Transverse colon (tissue), 4 donors: Measurements from ENCODE around the gene AGRN. TPM values are rescaled to one million over a fixed set of nuclear protein-coding genes. Genes with fewer than 3 reads are reported as not detected.
"Not testable (repeated sequence)": the region's sequence is repeated elsewhere in the genome, so short reads cannot be mapped to it uniquely, and the experiment has no call there.

Source experiments
- DNase-seq: peaks from one replicate; pipeline ENCODE4 v3.0.0-alpha.2; 2019
- H3K27ac ChIP-seq, 4 donors: fragments of 200-600 bp; sonication (generic); 2 replicates each; pipeline ENCODE4 v1.5.1; 2016 to 2018; ENCODE audit warnings: inconsistent platforms in 4 of 4
- H3K27me3 ChIP-seq: fragments of 200-600 bp; sonication (generic); 2 replicates; pipeline ENCODE4 v1.5.1; 2017; ENCODE audit warnings: inconsistent platforms
- H3K36me3 ChIP-seq, 4 donors: fragments of 200-600 bp; sonication (generic); 2 replicates each; pipeline ENCODE4 v1.5.1; 2017 to 2019; ENCODE audit warnings: inconsistent platforms in 4 of 4
- H3K4me1 ChIP-seq, 4 donors: fragments of 200-600 bp; sonication (generic); 2 replicates each; pipeline ENCODE4 v1.5.1; 2017 to 2020; ENCODE audit warnings: inconsistent platforms in 4 of 4
- H3K4me3 ChIP-seq, 4 donors: fragments of 200-600 bp; sonication (generic); 1 replicate in 1 of 4; 2 replicates in 3 of 4; pipeline versions ENCODE4 v1.5.1 to v1.6.1; 2017 to 2019; ENCODE audit warnings: inconsistent platforms in 4 of 4
- H3K9me3 ChIP-seq, 2 donors: fragments of 200-600 bp; sonication (generic); 2 replicates each; pipeline ENCODE4 v1.5.1; 2017 to 2019; ENCODE audit warnings: inconsistent platforms in 2 of 2
- EP300 ChIP-seq: sonication (generic); formaldehyde crosslinking; IDR thresholded peaks from one replicate; pipeline ENCODE4 v1.6.1; 2017; ENCODE audit warnings: antibody characterized with exemption, low read depth
- POLR2A ChIP-seq: fragments of 450-650 bp; IDR thresholded peaks from one replicate; pipeline ENCODE4 v1.6.1; 2016; ENCODE audit warnings: antibody characterized with exemption, mild to moderate bottlenecking, moderate library complexity
- POLR2AphosphoS5 ChIP-seq, 3 donors: sonication (generic); formaldehyde crosslinking; IDR thresholded peaks; one replicate each; pipeline ENCODE4 v1.6.1; 2016; ENCODE audit warnings: antibody characterized with exemption in 3 of 3
- WGBS, 2 donors: methylation state at CpG; one replicate each; pipeline ENCODE4 v1.1.5; 2018; ENCODE audit warnings: low coverage in 1 of 2; 5-methylcytosine and 5-hydroxymethylcytosine counted together
- in situ Hi-C, 4 donors: fragments of 200-750 bp; cut with MboI; loops; one replicate each; pipeline versions ENCODE4 v1.15.0 to v1.15.1; 2017; ENCODE audit warnings: low sequenced_read_pairs in 3 of 4, low pct_ligation_motif_present in 1 of 4, low pct_unique_long_range_greater_than_20kb in 1 of 4
- intact Hi-C: fragments of 100-400 bp; cut with DNase I; formaldehyde crosslinking; loops from one replicate; pipeline ENCODE4 v1.15.1; 2023; ENCODE audit warnings: low total_unique reads
- total RNA-seq, 4 donors: library from RNA; depleted of rRNA; stranded (reverse); fragments of >200 nt; gene quantifications; one replicate each; pipeline ENCODE4 v1.1.0, GENCODE V29; 2016
- TF ChIP-seq, protein P1 (sequence below), 5 experiments: fragments of 200-600 bp in 3 of 5; fragments of 450-650 bp in 2 of 5; sonication (generic) in 3 of 5; IDR thresholded peaks; 1 replicate in 2 of 5; 2 replicates in 3 of 5; pipeline ENCODE4 v1.5.1; 2016 to 2017; ENCODE audit warnings: antibody characterized with exemption in 5 of 5, inconsistent platforms in 3 of 5, mild to moderate bottlenecking in 2 of 5, moderate library complexity in 1 of 5

Gene AGRN
- total RNA-seq, 4 donors from 2014 or later, result 25.4 to 132 (median 44.8) TPM

DNA sequence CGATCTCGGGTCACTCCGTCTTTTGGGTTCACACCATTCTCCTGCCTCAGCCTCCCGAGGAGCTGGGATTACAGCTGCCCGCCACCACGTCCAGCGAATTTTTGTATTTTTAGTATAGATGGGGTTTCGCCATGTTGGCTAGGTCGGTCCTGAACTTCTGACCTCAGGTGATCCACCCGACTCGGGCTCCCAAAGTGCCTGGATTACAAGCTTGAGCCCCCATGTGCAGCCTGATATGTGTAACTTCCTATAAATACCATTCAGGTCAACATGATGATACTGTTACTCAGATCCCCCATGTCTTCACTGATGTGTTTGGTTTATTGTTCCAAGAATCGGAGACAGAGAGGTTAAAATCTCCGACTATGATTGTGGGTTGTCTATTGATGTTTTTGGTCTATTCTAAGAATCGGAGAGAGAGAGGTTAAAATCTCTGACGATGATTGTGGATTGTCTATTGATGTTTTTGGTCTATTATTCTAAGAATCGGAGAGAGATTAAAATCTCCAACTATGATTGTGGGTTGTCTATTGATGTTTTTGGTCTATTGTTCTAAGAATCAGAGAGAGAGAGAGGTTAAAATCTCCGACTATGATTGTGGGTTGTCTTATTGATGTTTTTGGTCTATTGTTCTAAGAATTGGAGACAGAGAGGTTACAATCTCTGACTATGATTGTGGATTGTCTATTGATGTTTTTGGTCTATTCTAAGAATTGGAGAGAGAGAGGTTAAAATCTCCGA, 78.9 kb downstream of the AGRN start:
- intact Hi-C loops (no loop called here), in situ Hi-C loops (no loop called here)
- Histone ChIP-seq H3K27me3 (no peaks in the 10 kb centered on the region), H3K4me1 (peaks cover 0 to 8% (median 3%) of the 10 kb centered on the region in 4 donors), H3K9me3 (no peaks in the 10 kb centered on the region), H3K4me3 (no peak overlapping the region), H3K36me3 (no peaks in the 10 kb centered on the region), H3K27ac (no peak overlapping the region)
- no peak for TF ChIP-seq POLR2A
- no peak for TF ChIP-seq POLR2AphosphoS5 (IDR thresholded peaks at IDR 0.05)
- TF ChIP-seq, protein P1, sequence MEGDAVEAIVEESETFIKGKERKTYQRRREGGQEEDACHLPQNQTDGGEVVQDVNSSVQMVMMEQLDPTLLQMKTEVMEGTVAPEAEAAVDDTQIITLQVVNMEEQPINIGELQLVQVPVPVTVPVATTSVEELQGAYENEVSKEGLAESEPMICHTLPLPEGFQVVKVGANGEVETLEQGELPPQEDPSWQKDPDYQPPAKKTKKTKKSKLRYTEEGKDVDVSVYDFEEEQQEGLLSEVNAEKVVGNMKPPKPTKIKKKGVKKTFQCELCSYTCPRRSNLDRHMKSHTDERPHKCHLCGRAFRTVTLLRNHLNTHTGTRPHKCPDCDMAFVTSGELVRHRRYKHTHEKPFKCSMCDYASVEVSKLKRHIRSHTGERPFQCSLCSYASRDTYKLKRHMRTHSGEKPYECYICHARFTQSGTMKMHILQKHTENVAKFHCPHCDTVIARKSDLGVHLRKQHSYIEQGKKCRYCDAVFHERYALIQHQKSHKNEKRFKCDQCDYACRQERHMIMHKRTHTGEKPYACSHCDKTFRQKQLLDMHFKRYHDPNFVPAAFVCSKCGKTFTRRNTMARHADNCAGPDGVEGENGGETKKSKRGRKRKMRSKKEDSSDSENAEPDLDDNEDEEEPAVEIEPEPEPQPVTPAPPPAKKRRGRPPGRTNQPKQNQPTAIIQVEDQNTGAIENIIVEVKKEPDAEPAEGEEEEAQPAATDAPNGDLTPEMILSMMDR (IDR thresholded peaks at IDR 0.05), result no peak
- no peak for TF ChIP-seq EP300
- 80 to 87% methylated on average over 13 to 18 of the region's 18 CpGs for WGBS, 2 donors
- peak; percentile 1 for DNase-seq

DNA sequence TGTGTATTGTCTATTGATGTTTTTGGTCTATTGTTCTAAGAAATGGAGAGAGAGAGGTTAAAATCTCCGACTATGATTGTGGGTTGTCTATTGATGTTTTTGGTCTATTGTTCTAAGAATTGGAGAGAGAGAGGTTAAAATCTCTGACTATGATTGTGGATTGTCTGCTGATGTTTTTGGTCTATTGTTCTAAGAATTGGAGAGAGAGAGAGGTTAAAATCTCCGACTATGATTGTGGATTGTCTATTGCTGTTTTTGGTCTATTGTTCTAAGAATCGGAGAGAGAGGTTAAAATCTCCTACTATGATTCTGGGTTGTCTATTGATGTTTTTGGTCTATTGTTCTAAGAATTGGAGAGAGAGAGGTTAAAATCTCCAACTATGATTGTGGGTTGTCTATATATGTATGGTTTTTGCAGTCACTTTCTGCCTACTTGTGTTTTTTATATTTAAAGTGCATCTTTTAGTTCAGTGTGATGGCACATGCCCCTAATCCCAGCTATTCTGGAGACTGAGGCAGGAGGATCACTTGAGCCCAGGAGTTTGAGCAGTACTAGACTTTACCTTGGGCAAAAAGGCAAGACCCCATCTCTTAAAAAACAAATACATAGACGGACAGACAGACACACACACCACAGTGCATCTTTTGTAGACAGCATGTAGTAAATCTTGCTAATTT, 79.7 kb downstream of the AGRN start:
- in situ Hi-C loops, result loop anchor here in 1 of 4 donors (25.0 kb wide), 1 partner anchor 163 kb away; the partner anchor contains the start of gene UBE2J2
- Histone ChIP-seq H3K27me3 (no peaks in the 10 kb centered on the region), H3K9me3 (no peaks in the 10 kb centered on the region), H3K4me1 (peaks cover 0 to 8% (median 3%) of the 10 kb centered on the region in 4 donors), H3K27ac (no peak overlapping the region), H3K4me3 (no peak overlapping the region), H3K36me3 (no peaks in the 10 kb centered on the region)
- DNase-seq, result no peak
- 73 to 76% methylated on average over 4 of the region's 4 CpGs for WGBS, 2 donors
- intact Hi-C loops, result no loop called here
- TF ChIP-seq EP300 (no peak), POLR2AphosphoS5 (IDR thresholded peaks at IDR 0.05) (no peak), POLR2A (no peak)
- TF ChIP-seq, protein P1 (IDR thresholded peaks at IDR 0.05), result no peak

DNA sequence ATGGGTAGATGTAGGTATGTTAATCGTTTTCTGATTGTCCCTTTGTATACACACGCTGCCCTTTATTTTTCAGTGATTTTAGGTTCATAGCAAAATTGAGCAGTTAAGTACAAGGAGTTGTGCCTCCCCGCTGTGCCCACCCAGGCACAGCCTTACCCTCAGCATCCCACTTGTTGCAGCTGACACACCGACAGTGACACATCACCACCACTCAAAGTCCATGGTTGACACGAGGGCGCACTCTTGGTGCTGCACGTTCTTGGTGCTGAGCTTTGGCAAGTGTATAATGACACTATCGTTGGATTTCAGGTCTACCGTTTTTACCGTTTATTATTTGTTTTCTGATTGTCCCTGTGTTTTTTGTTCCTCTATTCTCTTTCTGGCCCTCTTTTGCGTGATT, 80.4 kb downstream of the AGRN start:
- Histone ChIP-seq H3K4me3 (no peak overlapping the region), H3K27me3 (no peaks in the 10 kb centered on the region), H3K4me1 (peaks cover 0 to 8% (median 3%) of the 10 kb centered on the region in 4 donors), H3K36me3 (no peaks in the 10 kb centered on the region), H3K27ac (no peak overlapping the region), H3K9me3 (no peaks in the 10 kb centered on the region)
- in situ Hi-C loops (loop anchor here in 1 of 4 donors (25.0 kb wide), 1 partner anchor 162 kb away; the partner anchor contains the start of gene UBE2J2), intact Hi-C loops (no loop called here)
- peak; percentile 1 for DNase-seq
- whole genome bisulfite sequencing, 2 donors, result 91 to 99% methylated on average over 8 to 11 of the region's 11 CpGs
- no peak for TF ChIP-seq POLR2A
- TF ChIP-seq EP300, result no peak
- TF ChIP-seq, protein P1 (IDR thresholded peaks at IDR 0.05), result no peak
- no peak for TF ChIP-seq POLR2AphosphoS5 (IDR thresholded peaks at IDR 0.05)

DNA sequence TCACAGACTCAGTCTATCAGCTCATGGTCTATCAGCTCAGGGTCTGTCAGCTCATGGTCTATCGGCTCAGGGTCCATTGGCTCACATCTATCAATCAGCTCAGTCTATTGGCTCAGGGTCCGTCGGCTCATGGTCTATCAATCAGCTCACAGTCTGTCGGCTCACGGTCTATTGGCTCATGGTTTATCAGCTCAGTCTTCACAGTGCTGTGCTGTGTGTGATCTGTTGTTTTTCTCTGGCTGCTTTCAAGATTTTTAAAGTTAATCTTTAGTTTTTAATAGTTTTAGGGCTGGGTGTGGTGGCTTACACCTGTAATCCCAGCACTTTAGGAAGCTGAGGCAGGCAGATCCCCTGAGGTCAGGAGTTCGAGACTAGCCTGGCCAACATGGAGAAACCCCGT, 81.6 kb downstream of the AGRN start:
- in situ Hi-C loops (loop anchor here in 1 of 4 donors (25.0 kb wide), 1 partner anchor 161 kb away; the partner anchor contains the start of gene UBE2J2), intact Hi-C loops (no loop called here)
- peaks cover 0 to 8% (median 3%) of the 10 kb centered on the region in 4 donors for H3K4me1 ChIP-seq
- no peaks in the 10 kb centered on the region for H3K27me3 ChIP-seq
- H3K4me3 ChIP-seq, result no peak overlapping the region
- DNase-seq, result peak; percentile 6
- WGBS, 2 donors, result 63% methylated on average over 7 of the region's 7 CpGs; no CpG with 5 or more reads in 1 of the 2 donors
- H3K27ac ChIP-seq, result no peak overlapping the region
- TF ChIP-seq POLR2AphosphoS5 (IDR thresholded peaks at IDR 0.05) (no peak), POLR2A (no peak), EP300 (no peak)
- TF ChIP-seq, protein P1 (IDR thresholded peaks at IDR 0.05), result no peak
- H3K9me3 ChIP-seq, result no peaks in the 10 kb centered on the region
- no peaks in the 10 kb centered on the region for H3K36me3 ChIP-seq

DNA sequence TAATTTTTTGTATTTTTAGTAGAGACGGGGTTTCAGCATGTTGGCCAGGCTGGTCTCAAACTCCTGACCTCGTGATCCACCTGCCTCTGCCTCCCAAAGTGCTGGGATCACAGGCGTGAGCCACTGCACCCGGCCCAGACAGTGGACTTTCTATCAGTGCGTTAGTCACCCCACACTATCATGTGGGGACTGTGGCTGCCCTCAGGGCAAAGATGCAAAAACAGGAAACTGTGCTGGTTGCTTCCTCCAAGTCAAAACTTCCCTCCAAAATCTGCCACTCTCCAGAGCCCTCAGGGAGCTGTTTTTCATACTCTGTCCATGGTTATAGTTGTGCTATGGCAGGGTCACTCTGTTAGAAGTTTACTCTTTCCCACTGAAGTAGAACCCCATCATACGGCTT, 84.2 kb downstream of the AGRN start:
- peak; percentile 2 for DNase-seq
- H3K27me3 ChIP-seq, H3K4me1 ChIP-seq, H3K27ac ChIP-seq, intact Hi-C loops, H3K9me3 ChIP-seq, H3K36me3 ChIP-seq, H3K4me3 ChIP-seq: not testable (repeated sequence)
- WGBS, 2 donors, result 60 to 72% methylated on average over 1 to 6 of the region's 6 CpGs
- in situ Hi-C loops, result loop anchor here in 1 of 4 donors (25.0 kb wide), 1 partner anchor 158 kb away; the partner anchor contains the start of gene UBE2J2
